Fibroblast of gingiva (primary cell): Measurements from ENCODE around the gene KCNAB2.

Source experiments
- DNase-seq: peaks from one replicate; pipeline ENCODE4 v3.0.0-alpha.2; 2011; ENCODE audit warnings: low read depth

KCNAB2 gene

DNA sequence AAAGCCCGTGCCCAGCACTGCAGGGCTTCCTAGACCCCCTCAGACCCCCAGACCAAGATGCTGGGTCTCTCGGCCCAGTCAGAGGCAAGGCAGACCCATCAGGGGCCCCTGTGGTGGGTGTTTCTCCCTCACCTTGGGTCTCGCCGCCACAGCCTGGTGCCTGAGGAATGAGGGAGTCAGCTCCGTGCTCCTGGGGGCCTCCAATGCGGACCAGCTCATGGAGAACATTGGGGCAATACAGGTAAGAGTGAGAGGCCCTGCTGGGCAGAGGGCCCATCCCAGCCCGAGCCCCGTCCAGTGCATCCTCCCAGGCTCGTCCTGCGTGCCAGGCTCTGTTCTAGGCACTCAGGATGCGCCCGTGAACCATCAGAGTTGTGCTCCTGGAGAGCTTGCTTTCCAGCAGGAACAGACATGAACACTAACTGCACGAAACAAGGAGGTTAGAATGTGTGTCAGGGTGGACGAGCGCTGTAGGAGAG is 51.5 kb downstream of the KCNAB2 start:
- no peak for DNase-seq

- no peak for DNase-seq
Observed at GRCh38 chr1:6097824-6098223, 52.1 kb downstream of the KCNAB2 start.

- DNase-seq: peak; percentile 74
Observed at GRCh38 chr1:6098303-6099215, 52.9 kb downstream of the KCNAB2 start.

DNA sequence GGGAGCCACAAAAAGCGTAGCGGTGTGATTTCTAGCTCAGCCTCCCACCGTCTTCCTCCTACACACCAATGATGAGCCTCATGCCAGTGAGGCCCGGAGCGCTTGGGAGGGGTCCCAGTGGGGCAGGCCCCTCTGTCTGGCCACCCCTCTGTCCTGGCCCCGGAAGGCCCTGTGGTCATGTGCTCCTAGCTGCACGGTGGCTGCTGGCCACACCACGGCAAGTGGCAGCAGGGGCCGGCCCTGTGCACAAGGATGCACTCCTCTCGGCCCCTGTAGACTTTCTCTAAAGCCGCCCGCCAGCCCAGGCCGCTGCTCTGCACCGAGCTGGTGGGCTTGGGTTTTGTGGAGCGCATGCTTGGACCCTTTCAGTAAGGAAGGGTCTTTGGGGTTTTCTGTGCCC is 53.6 kb downstream of the KCNAB2 start:
- no peak for DNase-seq

GRCh38 chr1:6099787-6100765 is 54.4 kb downstream of the KCNAB2 start:
- DNase-seq: no peak

DNA sequence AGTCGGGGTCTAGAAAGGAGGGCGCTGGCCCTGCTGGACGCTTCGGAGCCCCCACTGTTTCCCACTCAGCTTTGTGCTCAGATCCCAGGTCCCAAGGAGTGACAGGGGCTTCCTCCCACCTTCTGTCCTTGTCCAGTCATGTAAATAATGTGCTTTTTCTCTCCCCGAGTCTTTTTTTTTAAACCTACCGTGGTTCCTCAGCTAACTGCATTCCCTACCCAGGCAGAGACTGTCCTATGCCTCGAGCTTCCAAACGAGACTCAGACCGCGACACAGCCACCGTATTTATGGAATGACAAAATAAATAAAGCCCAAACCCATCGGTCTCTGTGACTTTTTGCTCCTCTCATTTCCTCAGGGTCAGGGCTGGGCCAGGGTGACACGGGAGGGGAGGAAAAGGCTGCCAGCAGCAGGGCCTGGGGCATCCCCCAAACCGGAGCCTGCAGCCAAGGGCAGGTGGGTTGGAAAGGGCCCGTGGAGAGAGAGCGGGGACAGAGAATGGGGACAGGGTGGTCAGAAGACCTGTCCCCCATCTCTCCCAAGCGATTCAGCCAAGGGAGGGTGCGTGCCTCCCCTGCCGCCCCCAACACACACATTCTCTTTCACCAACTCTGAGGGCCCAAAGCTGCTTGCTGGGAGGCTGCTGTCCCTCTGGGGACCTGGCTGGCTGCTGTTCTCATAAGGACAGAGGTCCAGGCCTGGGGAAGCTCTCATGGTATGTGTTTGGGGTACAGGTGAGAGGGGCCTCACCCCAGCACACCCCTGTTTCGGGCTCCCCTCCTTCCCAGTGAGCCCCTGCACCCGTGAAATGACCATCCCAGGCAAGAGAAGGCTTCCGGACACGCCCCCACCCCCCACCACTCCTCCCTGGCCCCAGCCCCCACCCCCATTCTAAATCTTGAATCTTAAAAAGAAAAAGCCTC is 55.4 kb downstream of the KCNAB2 start:
- DNase-seq: no peak

DNA sequence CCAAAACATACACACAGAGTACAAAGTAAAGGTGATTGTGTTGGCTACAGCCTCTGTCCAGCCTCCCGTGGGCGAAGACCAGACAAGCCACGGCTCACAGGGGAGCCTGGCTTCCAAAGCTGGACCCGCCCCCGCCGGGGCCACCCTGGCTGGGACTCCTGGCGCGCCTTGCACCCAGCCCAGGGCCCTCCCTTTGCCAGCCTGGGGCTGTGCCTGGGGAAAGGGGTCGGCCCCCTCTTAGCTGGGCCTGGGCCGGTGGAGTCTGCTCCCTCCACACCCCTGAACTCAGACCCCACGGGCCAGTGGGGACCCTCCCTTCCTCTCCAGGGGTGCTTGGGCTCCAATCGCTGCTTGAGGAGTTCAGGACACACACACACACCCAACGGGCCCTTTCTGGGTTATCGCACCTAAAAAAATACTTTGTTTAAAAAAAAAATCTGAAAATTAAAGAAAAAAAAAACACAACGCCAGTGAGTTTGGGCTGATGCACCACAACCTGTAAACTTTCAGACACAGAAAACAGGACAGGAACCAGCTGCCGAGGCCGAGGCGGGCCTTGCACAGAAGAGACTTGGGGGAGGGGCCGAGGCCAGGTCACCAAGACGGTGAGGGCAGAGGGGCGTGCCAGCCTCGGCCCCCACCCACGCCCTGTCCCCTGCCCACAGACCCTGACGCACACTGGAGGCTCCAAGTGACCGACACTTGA is 56.3 kb downstream of the KCNAB2 start:
- DNase-seq: no peak

- DNase-seq: no peak
Observed at GRCh38 chr1:6102532-6102845, 56.8 kb downstream of the KCNAB2 start.

DNA sequence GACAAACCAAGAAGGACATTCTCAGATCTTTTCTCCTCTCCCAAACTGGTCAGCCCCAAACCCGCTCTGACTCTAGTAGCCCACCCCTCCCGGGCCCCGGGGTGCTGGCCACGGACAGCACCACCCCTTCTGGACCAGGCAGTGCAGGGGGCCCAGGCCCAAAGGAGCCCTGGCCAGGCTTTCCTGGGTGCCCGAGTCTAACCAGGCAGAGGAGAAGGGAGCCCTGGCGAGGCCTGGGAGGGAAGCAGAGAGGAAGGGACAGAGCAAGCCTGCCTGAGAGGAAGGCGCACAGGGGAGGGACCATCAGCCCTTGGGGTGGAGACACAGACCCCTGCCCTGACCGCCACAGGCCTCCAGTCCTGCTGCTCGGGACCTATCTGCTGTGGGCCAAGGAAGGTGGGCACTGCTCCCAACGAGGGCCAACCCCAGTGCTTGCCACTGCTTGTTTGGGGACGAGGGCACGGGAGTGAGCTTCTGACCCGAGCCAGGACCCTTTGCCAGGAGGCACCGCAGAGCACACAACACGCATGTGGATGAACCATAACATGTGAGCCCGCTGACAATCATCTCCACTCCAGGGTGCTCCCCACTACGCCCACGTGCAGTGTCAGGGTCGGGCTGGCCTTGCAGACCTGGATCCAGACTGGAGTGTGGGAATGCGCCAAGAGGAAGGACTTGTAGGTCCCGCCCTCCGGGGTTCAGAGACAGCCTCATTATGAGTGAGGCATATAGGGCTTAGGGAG is 57.6 kb downstream of the KCNAB2 start:
- DNase-seq: no peak

- no peak for DNase-seq
Observed at GRCh38 chr1:6103854-6104530, 58.3 kb downstream of the KCNAB2 start.

DNA sequence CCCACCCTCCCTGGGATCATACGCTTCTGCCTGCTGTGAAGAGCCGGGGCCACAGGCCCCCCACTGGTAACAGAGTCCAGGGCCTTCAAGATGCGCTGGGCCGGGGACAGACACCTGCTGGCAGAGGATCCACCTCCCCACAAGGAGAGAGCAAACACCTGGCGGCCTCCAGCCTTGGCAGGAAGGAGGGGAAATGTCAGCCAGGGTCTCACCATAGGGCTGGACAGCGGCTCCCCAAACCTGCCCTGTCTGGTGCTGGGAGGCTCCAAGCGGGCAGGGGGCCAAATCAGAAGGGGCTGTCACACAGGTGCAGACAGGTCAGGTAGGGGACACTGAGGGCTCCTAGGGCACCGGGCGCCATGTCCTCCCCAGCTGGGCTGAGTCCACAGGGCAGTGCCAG is 58.9 kb downstream of the KCNAB2 start:
- DNase-seq: no peak

DNA sequence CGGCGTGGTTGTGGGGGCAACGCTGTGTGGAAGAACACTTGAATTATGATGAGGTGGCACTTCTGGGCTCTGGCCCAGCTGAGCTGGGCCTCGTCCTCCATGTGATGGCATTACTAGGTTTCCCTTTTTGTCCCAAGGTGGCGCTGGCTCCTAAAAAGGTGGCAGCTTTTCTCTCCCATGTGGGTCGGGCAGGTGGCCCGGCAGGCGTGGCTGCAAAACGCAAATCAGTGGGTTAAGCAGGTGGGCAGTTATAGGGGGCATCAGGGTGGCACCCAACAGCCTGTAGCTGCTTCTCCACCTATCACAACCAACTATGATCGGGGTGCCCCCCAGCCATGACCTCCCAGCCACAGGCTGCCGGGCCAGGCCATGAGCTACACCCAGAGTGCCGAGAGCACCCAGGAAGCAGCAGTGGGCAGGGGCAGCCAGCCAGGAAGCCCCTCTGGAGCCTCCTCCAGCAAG is 59.6 kb downstream of the KCNAB2 start:
- DNase-seq: no peak

- no peak for DNase-seq
Observed at GRCh38 chr1:6105763-6106162, 60.1 kb downstream of the KCNAB2 start.

GRCh38 chr1:6106321-6106731 is 60.6 kb downstream of the KCNAB2 start:
- no peak for DNase-seq

GRCh38 chr1:6106977-6107376 is 61.3 kb downstream of the KCNAB2 start:
- no peak for DNase-seq

DNA sequence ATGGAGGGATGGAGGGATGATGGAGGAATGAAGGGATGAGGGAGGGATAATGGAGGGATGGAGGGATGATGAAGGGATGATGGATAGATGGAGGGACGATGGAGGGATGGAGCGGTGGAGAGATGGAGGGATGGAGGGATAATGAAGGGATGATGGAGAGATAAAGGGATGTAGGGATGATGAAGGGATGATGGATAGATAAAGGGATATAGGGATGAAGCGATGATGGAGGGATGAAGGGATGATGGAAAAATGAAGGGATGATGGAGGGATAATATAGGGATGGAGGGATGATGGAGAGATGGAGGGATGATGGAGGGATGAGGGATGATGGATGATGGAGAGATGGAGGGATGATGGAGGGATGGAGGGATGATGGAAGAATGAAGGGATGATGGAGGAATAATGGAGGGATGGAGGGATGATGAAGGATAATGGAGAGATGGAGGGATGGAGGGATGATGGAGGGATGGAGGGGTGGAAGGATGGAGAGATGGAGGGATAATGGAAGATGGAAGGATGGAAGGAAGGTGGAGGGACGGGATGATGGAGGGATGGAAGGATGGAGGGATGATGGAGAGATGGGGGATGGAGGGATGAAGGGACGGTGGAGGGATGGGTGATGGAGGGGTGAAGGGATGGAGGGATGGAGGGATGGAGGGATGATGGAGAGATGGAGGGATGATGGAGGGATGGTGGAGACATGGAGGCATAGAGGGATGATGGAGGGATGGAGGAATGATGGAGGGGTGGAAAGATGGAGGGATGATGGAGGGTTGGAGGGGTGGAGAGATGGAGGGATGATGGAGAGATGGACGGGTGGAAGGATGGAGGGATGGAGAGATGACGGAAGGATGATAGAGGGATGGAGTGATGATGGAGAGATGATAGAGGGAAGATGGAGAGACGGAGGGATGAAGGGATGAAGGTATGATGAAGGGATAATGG is 62.0 kb downstream of the KCNAB2 start:
- no peak for DNase-seq

- DNase-seq: no peak
Observed at GRCh38 chr1:6108476-6108875, 62.8 kb downstream of the KCNAB2 start.

GRCh38 chr1:6108937-6109614 is 63.4 kb downstream of the KCNAB2 start:
- peak; percentile 41 for DNase-seq
